Panc1 (cell line): ENCODE measurements around the gene DAGLA.

Experiments used
- CTCF ChIP-seq: fragments of 450-650 bp; IDR thresholded peaks from 2 replicates; pipeline ENCODE4 v1.5.1; 2017; ENCODE audit warnings: mild to moderate bottlenecking
- SIN3A ChIP-seq: IDR thresholded peaks from 2 replicates; pipeline ENCODE4 v1.6.1; 2012; ENCODE audit warnings: low read depth, mild to moderate bottlenecking, low read length, moderate library complexity, borderline replicate concordance; ENCODE audit not compliant: insufficient read depth

DNA sequence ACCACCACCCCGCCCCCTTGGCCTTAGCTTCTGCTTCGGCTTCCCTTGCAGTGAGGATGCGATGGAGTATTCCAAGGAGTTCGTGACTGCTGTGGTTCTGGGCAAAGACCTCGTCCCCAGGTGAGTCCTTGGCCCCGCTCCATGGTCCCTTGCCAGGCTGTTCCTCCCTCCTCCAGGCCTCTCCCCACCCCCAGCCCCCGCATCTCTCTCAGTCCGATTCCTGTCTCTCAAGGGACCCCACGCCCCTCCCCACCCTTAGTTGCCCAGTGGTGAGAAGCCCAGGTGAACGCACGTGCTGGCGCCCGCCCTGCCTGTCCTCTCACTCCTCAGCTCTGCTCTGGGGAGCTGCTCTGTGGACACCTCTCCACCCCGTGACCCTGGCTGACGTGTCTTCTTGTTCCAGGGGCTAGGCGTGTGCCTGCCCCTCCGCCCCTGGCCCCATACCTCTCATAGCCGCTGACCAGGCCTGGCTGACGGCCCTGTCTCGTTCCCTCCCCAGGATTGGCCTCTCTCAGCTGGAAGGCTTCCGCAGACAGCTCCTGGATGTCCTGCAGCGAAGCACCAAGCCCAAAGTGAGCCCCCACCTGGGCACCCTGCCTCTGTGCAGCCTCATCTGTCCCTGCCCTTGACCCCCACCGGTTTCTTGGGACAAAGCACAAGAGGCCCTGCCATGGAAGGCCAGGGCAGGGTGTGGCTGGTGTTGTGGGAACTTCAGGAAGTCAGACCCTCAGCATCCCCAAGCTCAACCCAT, 57.6 kb downstream of the DAGLA start:
- TF ChIP-seq SIN3A (no peak), CTCF (no peak)
